Coronary artery (tissue), 2 donors: ENCODE measurements around the gene AKAP13.
A peak's percentile ranks its signal among the peaks of the same experiment; 100 is the strongest.

ENCODE experiments used
- DNase-seq: peaks from one replicate; pipeline ENCODE4 v3.0.0-alpha.2; 2017; ENCODE audit warnings: low spot score
- H3K27ac ChIP-seq, 2 donors: fragments of 200-600 bp; sonication (generic); one replicate each; pipeline ENCODE4 v1.5.1; 2016 to 2019
- H3K4me3 ChIP-seq: fragments of 200-600 bp; sonication (generic); 2 replicates; pipeline ENCODE4 v1.5.1; 2016; ENCODE audit warnings: mild to moderate bottlenecking, moderate library complexity
- TF ChIP-seq, protein P1 (sequence below): fragments of 200-600 bp; sonication (generic); IDR thresholded peaks from one replicate; pipeline ENCODE4 v1.5.1; 2019; ENCODE audit warnings: antibody characterized with exemption

The AKAP13 gene

DNA sequence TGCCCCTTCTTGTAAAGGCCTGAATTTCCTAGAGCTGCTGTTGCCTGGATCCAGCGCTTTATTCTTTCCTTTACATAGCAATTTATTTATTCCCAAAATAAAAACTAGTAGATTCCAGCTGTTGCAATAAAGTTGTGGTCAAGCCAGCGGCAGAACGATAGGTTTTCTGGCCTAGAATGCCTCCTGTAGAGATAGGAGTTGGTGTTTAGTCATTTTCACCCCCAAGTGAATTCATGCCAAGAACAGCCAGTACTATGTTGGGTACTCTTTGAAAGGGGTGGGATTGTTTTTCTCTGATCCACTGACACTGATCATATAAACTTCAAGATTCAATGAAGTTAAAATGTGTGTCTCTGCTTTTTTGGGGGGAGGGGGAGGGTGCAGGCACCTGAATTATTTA, 344.6 kb downstream of the AKAP13 start:
- no peak for DNase-seq
- Histone ChIP-seq H3K27ac (peak overlapping the region; percentile 47 to 90), H3K4me3 (peak overlapping the region; percentile 32)
- TF ChIP-seq, protein P1, sequence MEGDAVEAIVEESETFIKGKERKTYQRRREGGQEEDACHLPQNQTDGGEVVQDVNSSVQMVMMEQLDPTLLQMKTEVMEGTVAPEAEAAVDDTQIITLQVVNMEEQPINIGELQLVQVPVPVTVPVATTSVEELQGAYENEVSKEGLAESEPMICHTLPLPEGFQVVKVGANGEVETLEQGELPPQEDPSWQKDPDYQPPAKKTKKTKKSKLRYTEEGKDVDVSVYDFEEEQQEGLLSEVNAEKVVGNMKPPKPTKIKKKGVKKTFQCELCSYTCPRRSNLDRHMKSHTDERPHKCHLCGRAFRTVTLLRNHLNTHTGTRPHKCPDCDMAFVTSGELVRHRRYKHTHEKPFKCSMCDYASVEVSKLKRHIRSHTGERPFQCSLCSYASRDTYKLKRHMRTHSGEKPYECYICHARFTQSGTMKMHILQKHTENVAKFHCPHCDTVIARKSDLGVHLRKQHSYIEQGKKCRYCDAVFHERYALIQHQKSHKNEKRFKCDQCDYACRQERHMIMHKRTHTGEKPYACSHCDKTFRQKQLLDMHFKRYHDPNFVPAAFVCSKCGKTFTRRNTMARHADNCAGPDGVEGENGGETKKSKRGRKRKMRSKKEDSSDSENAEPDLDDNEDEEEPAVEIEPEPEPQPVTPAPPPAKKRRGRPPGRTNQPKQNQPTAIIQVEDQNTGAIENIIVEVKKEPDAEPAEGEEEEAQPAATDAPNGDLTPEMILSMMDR = no peak

DNA sequence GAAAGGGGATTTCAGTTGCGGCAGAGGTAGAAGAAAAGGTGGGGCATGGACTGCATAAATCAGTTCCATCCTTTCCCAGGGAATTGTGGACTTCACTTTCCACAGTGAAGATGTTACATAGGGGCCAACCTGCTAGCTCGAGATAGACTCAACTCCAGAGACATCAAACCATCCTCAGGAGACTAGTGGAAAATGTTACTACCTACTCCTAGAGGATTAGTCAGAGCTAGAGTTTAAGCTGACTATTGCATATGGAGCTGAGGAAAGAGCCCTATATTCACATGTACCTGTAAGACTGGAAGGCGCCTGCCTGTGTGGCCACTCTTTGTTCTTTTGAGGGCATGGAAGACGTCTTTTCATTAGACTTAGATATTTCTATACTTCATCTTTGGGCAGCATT, 345.2 kb downstream of the AKAP13 start:
- TF ChIP-seq, protein P1 = no peak
- Histone ChIP-seq H3K4me3 (no peak overlapping the region), H3K27ac (peak overlapping the region; percentile 47 to 90)
- no peak for DNase-seq

DNA sequence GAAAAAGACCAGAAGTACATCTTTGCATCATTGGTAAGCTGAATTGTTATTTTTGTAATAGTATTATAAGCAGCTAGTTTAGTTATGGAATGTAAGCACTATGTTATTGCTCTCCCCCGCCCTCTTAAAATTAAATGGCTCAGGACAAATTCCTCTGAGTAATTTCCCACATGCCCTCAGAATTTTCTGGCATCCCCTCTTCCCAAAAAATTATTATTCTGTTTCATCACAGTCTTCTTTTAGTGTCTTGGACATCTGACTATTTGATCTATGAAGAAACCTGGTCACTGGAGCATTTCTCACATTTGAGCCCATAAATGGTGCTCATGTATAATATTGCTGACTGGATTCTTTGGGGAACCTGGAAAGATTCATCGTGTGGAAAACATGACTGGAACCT, 346.1 kb downstream of the AKAP13 start:
- H3K4me3 ChIP-seq = no peak overlapping the region
- H3K27ac ChIP-seq = peak overlapping the region; percentile 47 to 90
- TF ChIP-seq, protein P1 = no peak
- no peak for DNase-seq

DNA sequence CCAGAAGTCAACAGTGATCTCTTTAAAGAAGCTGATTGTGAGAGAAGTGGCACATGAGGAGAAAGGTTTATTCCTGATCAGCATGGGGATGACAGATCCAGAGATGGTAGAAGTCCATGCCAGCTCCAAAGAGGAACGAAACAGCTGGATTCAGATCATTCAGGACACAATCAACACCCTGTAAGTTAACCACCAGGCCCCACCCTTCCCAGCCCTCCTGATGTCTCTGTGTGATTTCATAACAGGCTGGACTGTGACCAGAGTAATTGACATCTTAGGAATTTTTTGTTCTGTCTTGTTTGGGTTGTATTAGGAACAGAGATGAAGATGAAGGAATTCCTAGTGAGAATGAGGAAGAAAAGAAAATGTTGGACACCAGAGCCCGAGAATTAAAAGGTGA, 346.7 kb downstream of the AKAP13 start:
- TF ChIP-seq, protein P1 = no peak
- no peak for DNase-seq
- Histone ChIP-seq H3K27ac (peak overlapping the region; percentile 47 to 90), H3K4me3 (no peak overlapping the region)

DNA sequence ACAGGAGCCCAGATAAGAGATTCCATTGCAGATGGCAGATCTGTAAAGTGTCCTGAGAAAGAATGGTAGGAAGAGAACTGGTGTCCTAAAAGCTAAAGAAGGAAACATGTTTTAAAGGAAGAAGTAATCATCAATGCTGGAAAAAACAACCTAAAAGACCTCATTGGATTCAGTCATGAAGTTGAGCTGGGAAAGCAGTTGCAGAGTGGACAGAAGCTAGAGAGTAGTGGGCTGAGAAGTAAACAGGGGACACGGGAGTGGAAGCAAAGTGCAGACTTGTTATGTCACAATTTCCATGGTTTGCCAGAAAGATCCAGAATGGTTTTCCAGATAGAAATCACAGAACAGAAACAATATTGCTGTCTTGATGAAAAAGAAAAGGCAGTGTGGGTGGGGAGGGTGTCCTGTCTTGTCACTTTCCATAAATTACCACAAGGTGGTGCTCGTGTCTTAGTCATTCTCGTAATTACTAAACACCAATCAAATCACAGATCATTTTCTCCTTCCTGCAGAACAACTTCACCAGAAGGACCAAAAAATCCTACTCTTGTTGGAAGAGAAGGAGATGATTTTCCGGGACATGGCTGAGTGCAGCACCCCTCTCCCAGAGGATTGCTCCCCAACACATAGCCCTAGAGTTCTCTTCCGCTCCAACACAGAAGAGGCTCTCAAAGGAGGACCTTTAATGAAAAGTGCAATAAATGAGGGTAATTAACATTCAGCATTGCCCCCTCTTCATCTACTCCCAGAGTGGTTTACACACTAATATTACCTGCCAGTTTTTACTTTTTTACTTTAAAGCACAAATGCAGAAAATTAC, 349.8 kb downstream of the AKAP13 start:
- TF ChIP-seq, protein P1 = peak; percentile 55
- H3K4me3 ChIP-seq = no peak overlapping the region
- no peak for DNase-seq
- peak overlapping the region; percentile 7 to 37 for H3K27ac ChIP-seq

DNA sequence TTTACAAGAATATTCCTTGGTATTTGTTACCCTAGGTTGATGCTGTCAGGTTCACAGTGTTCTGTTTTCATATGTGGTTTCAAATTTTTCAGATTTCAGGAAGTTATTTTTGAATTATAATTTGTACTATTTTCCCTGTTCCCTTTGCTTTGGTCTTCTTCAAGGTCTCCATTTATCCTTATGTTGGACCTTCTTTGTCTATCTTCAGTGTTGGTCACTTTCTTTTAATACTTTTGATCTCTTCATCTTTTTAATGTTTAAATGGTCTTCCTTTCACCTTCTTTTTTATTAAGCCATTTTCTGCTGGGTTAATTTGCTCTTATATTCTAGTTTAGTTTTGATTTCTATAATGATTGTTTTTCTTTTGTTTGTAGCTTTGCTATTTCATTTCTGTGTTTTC, 353.0 kb downstream of the AKAP13 start:
- no peak for DNase-seq
- TF ChIP-seq, protein P1 = no peak
- no peak overlapping the region for H3K27ac ChIP-seq
- H3K4me3 ChIP-seq = no peak overlapping the region

DNA sequence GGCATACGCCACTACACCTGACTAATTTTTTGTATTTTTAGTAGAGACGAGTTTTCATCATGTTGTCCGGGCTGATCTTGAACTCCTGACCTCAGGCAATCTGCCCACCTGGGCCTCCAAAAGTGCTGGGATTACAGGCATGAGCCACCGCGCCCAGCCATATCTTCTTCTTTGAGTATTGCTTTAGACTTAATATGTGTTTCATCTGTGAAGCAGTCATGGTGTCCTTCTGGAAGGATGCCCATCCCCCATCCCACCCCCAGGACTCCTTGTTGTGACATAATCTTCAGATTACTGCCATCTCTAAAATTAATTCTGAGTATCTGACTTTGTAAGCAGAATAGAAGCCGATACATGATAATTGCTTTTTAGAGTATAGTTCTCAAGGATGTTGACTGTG, 356.7 kb downstream of the AKAP13 start:
- TF ChIP-seq, protein P1 = no peak
- Histone ChIP-seq H3K4me3 (no peak overlapping the region), H3K27ac (no peak overlapping the region)
- DNase-seq = no peak
